HCT116 (cell line): ENCODE data around the gene HIVEP3. TPM values are rescaled to one million over a fixed set of nuclear protein-coding genes. Genes with fewer than 3 reads are reported as not detected.

ENCODE experiments used
- ATAC-seq: fragments of 200-7000 bp; cut with Tn5 transposase; 2 replicates; pipeline ENCODE4 v1.9.1; 2020; ENCODE audit warnings: mild to moderate bottlenecking, moderate library complexity
- BruUV-seq: library from RNA; stranded (reverse); fragments of 400-500 nt; replicated peaks from 2 replicates; lab custom pipeline; 2021; lab: Mats Ljungman, UMichigan
- CTCF ChIA-PET: fragments of 300-600 bp; sonication (Branson Sonifier 250); formaldehyde crosslinking; loops from one replicate; lab custom pipeline; 2021; ENCODE audit warnings: antibody characterized with exemption; lab: Charles Lee
- POLR2A ChIA-PET: fragments of 300-600, 350-600 bp; sonication (Branson Sonifier 250); formaldehyde crosslinking; loops from one replicate; lab custom pipeline; 2021; ENCODE audit warnings: antibody characterized with exemption; lab: Charles Lee
- RAD21 ChIA-PET, 2 experiments: fragments of 300-600 bp; sonication (Branson Sonifier 250); formaldehyde crosslinking; loops; one replicate each; lab custom pipeline; 2023; ENCODE audit warnings: low total read pairs in 2 of 2; ENCODE audit not compliant: uncharacterized antibody in 2 of 2, unreplicated experiment in 2 of 2, low non-redundant PET in 1 of 2; lab: Charles Lee
- DNase-seq: peaks from one replicate; pipeline ENCODE4 v3.0.0-alpha.2; 2010; ENCODE audit warnings: low read depth, low spot score
- H2AFZ ChIP-seq: fragments of 200-600 bp; shearing (Covaris generic), sonication (generic); 2 replicates; pipeline ENCODE4 v1.6.1; 2017; ENCODE audit warnings: low read depth, mixed run types, mixed read lengths, antibody characterized with exemption, low read length; ENCODE audit not compliant: poor library complexity, severe bottlenecking
- H3K27ac ChIP-seq: 2 replicates; pipeline ENCODE4 v1.5.1; 2012; ENCODE audit warnings: low read depth, low read length
- H3K27me3 ChIP-seq: fragments of 200-600 bp; sonication (generic); 2 replicates; pipeline ENCODE4 v1.6.1; 2016; ENCODE audit warnings: mixed run types, low read length, mixed read lengths; ENCODE audit not compliant: insufficient read depth
- H3K36me3 ChIP-seq, 2 experiments: fragments of 200-500 bp in 1 of 2; fragments of 200-600 bp in 1 of 2; sonication (Bioruptor generic) in 1 of 2; sonication (generic) in 1 of 2; 2 replicates each; pipeline versions ENCODE4 v1.5.1 to v1.6.1; 2014 to 2016; ENCODE audit warnings: low read length in 2 of 2, inconsistent platforms in 1 of 2, mixed read lengths in 1 of 2, mixed run types in 1 of 2; ENCODE audit not compliant: insufficient read depth in 2 of 2, control insufficient read depth in 1 of 2
- H3K4me1 ChIP-seq, 2 experiments: fragments of 200-600 bp in 1 of 2; sonication (generic) in 1 of 2; 2 replicates each; pipeline versions ENCODE4 v1.5.1 to v1.6.1; 2012 to 2017; ENCODE audit warnings: low read length in 2 of 2, inconsistent platforms in 1 of 2, mild to moderate bottlenecking in 1 of 2, mixed read lengths in 1 of 2, mixed run types in 1 of 2, moderate library complexity in 1 of 2; ENCODE audit not compliant: insufficient read depth in 2 of 2, control insufficient read depth in 1 of 2
- H3K4me2 ChIP-seq: fragments of 200-600 bp; sonication (generic); 2 replicates; pipeline ENCODE4 v1.6.1; 2017; ENCODE audit warnings: mixed run types, low read length, mixed read lengths
- H3K4me3 ChIP-seq, 2 experiments: fragments of 200-600 bp in 1 of 2; sonication (generic) in 1 of 2; replicated peaks in 1 of 2; 2 replicates each; pipeline ENCODE4 v1.5.1; 2011 to 2016; ENCODE audit warnings: low read length in 2 of 2, control low read depth in 1 of 2, low read depth in 1 of 2, mild to moderate bottlenecking in 1 of 2, mixed read lengths in 1 of 2, mixed run types in 1 of 2
- H3K79me2 ChIP-seq: fragments of 200-600 bp; sonication (generic); 2 replicates; pipeline ENCODE4 v1.6.1; 2017; ENCODE audit warnings: mild to moderate bottlenecking, mixed run types, low read length, moderate library complexity, mixed read lengths; ENCODE audit not compliant: insufficient read depth
- H3K9ac ChIP-seq: fragments of 200-600 bp; sonication (generic); 2 replicates; pipeline ENCODE4 v1.6.1; 2016; ENCODE audit warnings: low read length, mixed read lengths
- H3K9me2 ChIP-seq: fragments of 200-600 bp; sonication (generic), shearing (Covaris generic); 2 replicates; pipeline ENCODE4 v1.6.1; 2017; ENCODE audit warnings: mixed run types, mild to moderate bottlenecking, moderate library complexity; ENCODE audit not compliant: insufficient read depth
- H3K9me3 ChIP-seq, 2 experiments: fragments of 200-500 bp in 1 of 2; fragments of 200-600 bp in 1 of 2; sonication (Bioruptor generic) in 1 of 2; sonication (generic) in 1 of 2; 2 replicates each; pipeline ENCODE4 v1.6.1; 2014 to 2017; ENCODE audit warnings: low read length in 2 of 2, mixed read lengths in 2 of 2, inconsistent platforms in 1 of 2, low read depth in 1 of 2, mild to moderate bottlenecking in 1 of 2, mixed run types in 1 of 2, moderate library complexity in 1 of 2; ENCODE audit not compliant: control insufficient read depth in 1 of 2, insufficient read depth in 1 of 2
- H4K20me1 ChIP-seq: fragments of 200-600 bp; sonication (generic), shearing (Covaris generic); 2 replicates; pipeline ENCODE4 v1.6.1; 2017; ENCODE audit warnings: mixed run types, mild to moderate bottlenecking, moderate library complexity; ENCODE audit not compliant: insufficient read depth
- CEBPB ChIP-seq: IDR thresholded peaks from 2 replicates; pipeline ENCODE4 v1.6.1; 2012; ENCODE audit warnings: low read depth
- EGR1 ChIP-seq: IDR thresholded peaks from 2 replicates; pipeline ENCODE4 v1.6.1; 2012; ENCODE audit warnings: low read depth
- EZH2 ChIP-seq: fragments of 200-600 bp; sonication (generic); IDR thresholded peaks from 2 replicates; pipeline ENCODE4 v1.6.1; 2017; ENCODE audit warnings: antibody characterized with exemption, mixed run types
- EZH2phosphoT487 ChIP-seq: fragments of 200-600 bp; IDR thresholded peaks from 2 replicates; pipeline ENCODE4 v1.6.1; 2018; ENCODE audit warnings: antibody characterized with exemption, borderline replicate concordance
- MAX ChIP-seq: IDR thresholded peaks from 2 replicates; pipeline ENCODE4 v1.6.1; 2012
- RAD21 ChIP-seq: IDR thresholded peaks from 2 replicates; pipeline ENCODE4 v1.6.1; 2012; ENCODE audit warnings: low read depth, mild to moderate bottlenecking
- SIN3A ChIP-seq: IDR thresholded peaks from 2 replicates; pipeline ENCODE4 v1.6.1; 2012; ENCODE audit warnings: low read depth
- SP1 ChIP-seq: IDR thresholded peaks from 2 replicates; pipeline ENCODE4 v1.6.1; 2012; ENCODE audit warnings: low read depth
- YY1 ChIP-seq: IDR thresholded peaks from 2 replicates; pipeline ENCODE4 v1.6.1; 2011; ENCODE audit warnings: low read length, low read depth, moderate library complexity, mild to moderate bottlenecking; ENCODE audit not compliant: insufficient replicate concordance; ENCODE audit errors: extremely low read depth
- intact Hi-C: fragments of 100-400 bp; cut with micrococcal nuclease; formaldehyde crosslinking; loops from 2 replicates; pipeline ENCODE4 v1.10.0; 2022
- total RNA-seq: library from RNA; stranded (reverse); gene quantifications from one replicate; pipeline ENCODE4 v1.2.1, GENCODE V29; 2021; ENCODE audit not compliant: unreplicated experiment
- TF ChIP-seq, protein P1 (sequence below): IDR thresholded peaks from 2 replicates; pipeline ENCODE4 v1.6.1; 2011; ENCODE audit warnings: mild to moderate bottlenecking, low read length, moderate library complexity; ENCODE audit not compliant: insufficient replicate concordance; ENCODE audit errors: extremely low read depth

The HIVEP3 gene
- total RNA-seq, 1 experiment from 2014 or later = 7.1 TPM

GRCh38 chr1:41590331-41590730 lies 328.4 kb downstream of the HIVEP3 start:
- H3K4me1 ChIP-seq = no peaks in the 10 kb centered on the region
- TF ChIP-seq, protein P1, sequence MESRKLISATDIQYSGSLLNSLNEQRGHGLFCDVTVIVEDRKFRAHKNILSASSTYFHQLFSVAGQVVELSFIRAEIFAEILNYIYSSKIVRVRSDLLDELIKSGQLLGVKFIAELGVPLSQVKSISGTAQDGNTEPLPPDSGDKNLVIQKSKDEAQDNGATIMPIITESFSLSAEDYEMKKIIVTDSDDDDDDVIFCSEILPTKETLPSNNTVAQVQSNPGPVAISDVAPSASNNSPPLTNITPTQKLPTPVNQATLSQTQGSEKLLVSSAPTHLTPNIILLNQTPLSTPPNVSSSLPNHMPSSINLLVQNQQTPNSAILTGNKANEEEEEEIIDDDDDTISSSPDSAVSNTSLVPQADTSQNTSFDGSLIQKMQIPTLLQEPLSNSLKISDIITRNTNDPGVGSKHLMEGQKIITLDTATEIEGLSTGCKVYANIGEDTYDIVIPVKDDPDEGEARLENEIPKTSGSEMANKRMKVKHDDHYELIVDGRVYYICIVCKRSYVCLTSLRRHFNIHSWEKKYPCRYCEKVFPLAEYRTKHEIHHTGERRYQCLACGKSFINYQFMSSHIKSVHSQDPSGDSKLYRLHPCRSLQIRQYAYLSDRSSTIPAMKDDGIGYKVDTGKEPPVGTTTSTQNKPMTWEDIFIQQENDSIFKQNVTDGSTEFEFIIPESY = no peak
- TF ChIP-seq CEBPB (no peak), SP1 (no peak), MAX (no peak), EZH2 (no peak), YY1 (no peak), EGR1 (no peak), RAD21 (no peak), EZH2phosphoT487 (no peak), SIN3A (no peak)
- BruUV-seq = no TSS peak
- H4K20me1 ChIP-seq = no peaks in the 10 kb centered on the region
- H3K4me2 ChIP-seq = no peak overlapping the region
- H3K27me3 ChIP-seq = no peaks in the 10 kb centered on the region
- H3K9me2 ChIP-seq = no peaks in the 10 kb centered on the region
- no peaks in the 10 kb centered on the region for H3K79me2 ChIP-seq
- H3K36me3 ChIP-seq = no peaks in the 10 kb centered on the region
- intact Hi-C loops = no loop called here
- no peak overlapping the region for H3K27ac ChIP-seq
- no peak overlapping the region for H2AFZ ChIP-seq
- DNase-seq (no peak), ATAC-seq (no peak)
- no peaks in the 10 kb centered on the region for H3K9me3 ChIP-seq
- no peak overlapping the region for H3K4me3 ChIP-seq
- ChIA-PET POLR2A (no interaction called here), CTCF (no interaction called here), RAD21 (no interaction called here)
- H3K9ac ChIP-seq = no peak overlapping the region
